ENCODE measurements around the gene MICALL1.
A peak's percentile ranks its signal among the peaks of the same experiment; 100 is the strongest.

Gene MICALL1, protein sequence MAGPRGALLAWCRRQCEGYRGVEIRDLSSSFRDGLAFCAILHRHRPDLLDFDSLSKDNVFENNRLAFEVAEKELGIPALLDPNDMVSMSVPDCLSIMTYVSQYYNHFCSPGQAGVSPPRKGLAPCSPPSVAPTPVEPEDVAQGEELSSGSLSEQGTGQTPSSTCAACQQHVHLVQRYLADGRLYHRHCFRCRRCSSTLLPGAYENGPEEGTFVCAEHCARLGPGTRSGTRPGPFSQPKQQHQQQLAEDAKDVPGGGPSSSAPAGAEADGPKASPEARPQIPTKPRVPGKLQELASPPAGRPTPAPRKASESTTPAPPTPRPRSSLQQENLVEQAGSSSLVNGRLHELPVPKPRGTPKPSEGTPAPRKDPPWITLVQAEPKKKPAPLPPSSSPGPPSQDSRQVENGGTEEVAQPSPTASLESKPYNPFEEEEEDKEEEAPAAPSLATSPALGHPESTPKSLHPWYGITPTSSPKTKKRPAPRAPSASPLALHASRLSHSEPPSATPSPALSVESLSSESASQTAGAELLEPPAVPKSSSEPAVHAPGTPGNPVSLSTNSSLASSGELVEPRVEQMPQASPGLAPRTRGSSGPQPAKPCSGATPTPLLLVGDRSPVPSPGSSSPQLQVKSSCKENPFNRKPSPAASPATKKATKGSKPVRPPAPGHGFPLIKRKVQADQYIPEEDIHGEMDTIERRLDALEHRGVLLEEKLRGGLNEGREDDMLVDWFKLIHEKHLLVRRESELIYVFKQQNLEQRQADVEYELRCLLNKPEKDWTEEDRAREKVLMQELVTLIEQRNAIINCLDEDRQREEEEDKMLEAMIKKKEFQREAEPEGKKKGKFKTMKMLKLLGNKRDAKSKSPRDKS

GRCh38 chr22:37905534-37906363, at the start of gene MICALL1:
Gene MICALL1, plus strand, starts transcription at chr22:37906297. Its CDS starts 126 bp downstream, at chr22:37906423.
- Histone ChIP-seq H3K9me3 (no peaks in the 10 kb centered on the region), H3K27ac (peak within 1 kb of the TSS; percentile 91 to 94), H3K4me3 (peak within 1 kb of the TSS; percentile 78 to 93), H3K4me1 (peaks cover 0 to 49% (median 44%) of the 10 kb centered on the region in 4 donors), H3K36me3 (no peaks in the 10 kb centered on the region), H3K27me3 (no peaks in the 10 kb centered on the region)
- DNase-seq = peak; percentile 54 to 83
- TF ChIP-seq, protein P1, sequence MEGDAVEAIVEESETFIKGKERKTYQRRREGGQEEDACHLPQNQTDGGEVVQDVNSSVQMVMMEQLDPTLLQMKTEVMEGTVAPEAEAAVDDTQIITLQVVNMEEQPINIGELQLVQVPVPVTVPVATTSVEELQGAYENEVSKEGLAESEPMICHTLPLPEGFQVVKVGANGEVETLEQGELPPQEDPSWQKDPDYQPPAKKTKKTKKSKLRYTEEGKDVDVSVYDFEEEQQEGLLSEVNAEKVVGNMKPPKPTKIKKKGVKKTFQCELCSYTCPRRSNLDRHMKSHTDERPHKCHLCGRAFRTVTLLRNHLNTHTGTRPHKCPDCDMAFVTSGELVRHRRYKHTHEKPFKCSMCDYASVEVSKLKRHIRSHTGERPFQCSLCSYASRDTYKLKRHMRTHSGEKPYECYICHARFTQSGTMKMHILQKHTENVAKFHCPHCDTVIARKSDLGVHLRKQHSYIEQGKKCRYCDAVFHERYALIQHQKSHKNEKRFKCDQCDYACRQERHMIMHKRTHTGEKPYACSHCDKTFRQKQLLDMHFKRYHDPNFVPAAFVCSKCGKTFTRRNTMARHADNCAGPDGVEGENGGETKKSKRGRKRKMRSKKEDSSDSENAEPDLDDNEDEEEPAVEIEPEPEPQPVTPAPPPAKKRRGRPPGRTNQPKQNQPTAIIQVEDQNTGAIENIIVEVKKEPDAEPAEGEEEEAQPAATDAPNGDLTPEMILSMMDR (IDR thresholded peaks at IDR 0.05) = peak in 1 of 2 experiments; percentile 41
- intact Hi-C loops (cut with DNase I; ENCODE audit: low total_unique reads) = loop anchor here (2.0 kb wide), 1 partner anchor 27 kb away; no protein-coding TSS in a partner anchor

DNA sequence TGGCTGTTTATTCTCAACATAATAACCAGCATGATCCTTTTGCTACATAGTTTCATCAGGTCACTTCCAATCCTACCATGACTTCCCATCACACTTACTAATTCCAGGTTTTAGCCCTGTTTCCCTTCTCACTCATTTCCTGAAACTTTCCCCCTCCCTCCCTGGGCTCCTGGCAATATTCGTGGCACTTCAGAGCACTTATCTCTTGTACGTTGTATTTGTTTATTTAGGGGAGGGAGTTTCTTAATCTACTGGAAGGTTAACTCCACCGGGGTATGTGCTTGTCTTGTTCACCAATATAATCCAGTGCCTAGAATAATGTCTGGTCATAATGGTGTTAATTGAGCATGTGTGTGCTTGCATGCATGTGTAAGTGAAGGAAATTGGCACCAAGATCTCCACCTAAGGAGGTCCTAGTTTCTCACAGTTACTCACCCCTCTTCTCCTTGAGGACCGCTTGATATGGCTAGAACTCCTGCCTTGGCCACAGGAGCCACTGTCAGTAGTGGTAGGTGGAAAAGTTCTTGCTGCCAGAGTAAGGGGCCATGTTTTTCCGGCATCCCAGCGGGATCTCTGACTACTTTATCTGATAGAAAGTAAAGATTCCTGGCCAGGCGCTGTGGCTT, 45.2 kb upstream of the MICALL1 start:
- Histone ChIP-seq H3K9me3 (no peaks in the 10 kb centered on the region), H3K4me1 (peaks cover 0 to 56% (median 23%) of the 10 kb centered on the region in 4 donors), H3K27ac (peak overlapping the region; percentile 70 to 83), H3K4me3 (no peak overlapping the region), H3K36me3 (peaks cover 51 to 95% (median 77%) of the 10 kb centered on the region in 3 donors), H3K27me3 (no peaks in the 10 kb centered on the region)
- TF ChIP-seq, protein P1 (IDR thresholded peaks at IDR 0.05) = no peak
- intact Hi-C loops (cut with DNase I; ENCODE audit: low total_unique reads) = no loop called here
- no peak for DNase-seq

DNA sequence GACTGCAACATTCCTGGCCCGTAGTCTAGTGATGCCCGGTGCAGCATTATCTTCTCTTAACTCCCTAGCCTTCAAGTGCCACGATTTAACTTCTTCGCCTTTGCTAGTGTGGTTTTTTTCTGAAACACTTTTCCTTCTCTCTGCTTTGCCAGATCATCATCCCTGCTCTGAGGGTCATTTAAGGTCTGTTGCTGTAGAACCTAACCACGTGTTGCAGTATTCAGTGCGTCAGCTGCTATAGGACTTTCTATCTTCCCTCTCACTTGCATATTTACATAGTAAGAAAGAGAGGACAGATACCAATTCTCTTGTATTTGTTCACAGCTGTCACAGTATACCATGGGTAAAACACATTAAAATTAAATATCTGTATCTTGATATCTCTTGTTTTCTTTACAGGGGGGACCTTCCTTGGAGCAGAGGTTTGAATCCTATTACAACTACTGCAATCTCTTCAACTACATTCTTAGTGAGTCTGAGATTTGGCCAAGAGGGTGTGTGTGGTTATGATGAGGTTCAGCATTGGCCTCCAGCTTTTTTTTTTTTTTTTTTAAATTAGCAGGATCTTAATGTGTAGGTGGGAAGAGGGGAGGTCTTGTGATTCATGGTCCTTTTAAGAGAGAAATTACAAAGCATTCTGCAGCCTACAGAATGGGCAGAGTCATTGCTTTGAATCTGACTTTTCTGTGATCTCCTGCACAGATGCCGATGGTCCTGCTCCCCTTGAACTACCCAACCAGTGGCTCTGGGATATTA, 43.3 kb upstream of the MICALL1 start:
- Histone ChIP-seq H3K4me3 (no peak overlapping the region), H3K36me3 (peaks cover 49 to 95% (median 76%) of the 10 kb centered on the region in 3 donors), H3K4me1 (peaks cover 0 to 50% (median 22%) of the 10 kb centered on the region in 4 donors), H3K9me3 (no peaks in the 10 kb centered on the region), H3K27me3 (no peaks in the 10 kb centered on the region), H3K27ac (peak overlapping the region in 1 of 2 donors; percentile 11)
- intact Hi-C loops (cut with DNase I; ENCODE audit: low total_unique reads) = no loop called here
- TF ChIP-seq, protein P1 (IDR thresholded peaks at IDR 0.05) = no peak
- no peak for DNase-seq

DNA sequence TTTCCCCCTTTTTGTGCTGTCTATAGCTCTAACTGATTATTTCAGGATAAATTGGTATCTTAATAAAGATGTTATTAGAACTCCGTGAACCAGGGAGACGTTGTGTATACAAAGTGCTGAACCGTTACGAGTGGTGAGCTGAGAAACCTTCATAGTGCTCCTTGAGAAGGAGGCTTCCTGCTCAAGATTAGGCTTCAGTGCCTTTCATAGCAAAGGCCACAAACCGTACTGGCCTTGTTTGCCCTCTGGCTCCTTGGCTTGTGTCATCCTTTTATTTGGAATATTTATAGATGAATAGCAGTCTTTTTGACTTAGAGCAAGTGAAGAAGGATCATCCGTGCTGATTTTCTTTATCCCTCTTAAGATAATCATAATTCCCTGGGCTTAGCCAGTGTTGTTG, 40.6 kb upstream of the MICALL1 start:
- Histone ChIP-seq H3K27me3 (no peaks in the 10 kb centered on the region), H3K4me1 (peaks cover 0 to 23% (median 5%) of the 10 kb centered on the region in 4 donors), H3K27ac (no peak overlapping the region), H3K36me3 (peaks cover 67 to 90% (median 87%) of the 10 kb centered on the region in 3 donors), H3K9me3 (no peaks in the 10 kb centered on the region), H3K4me3 (no peak overlapping the region)
- intact Hi-C loops (cut with DNase I; ENCODE audit: low total_unique reads) = loop anchor here (2.0 kb wide), 1 partner anchor 49 kb away; no protein-coding TSS in a partner anchor
- TF ChIP-seq, protein P1 (IDR thresholded peaks at IDR 0.05) = no peak
- no peak for DNase-seq

All from tibial artery (tissue), 4 donors.